ENCODE data around the gene ANKRD6. TPM values are rescaled to one million over a fixed set of nuclear protein-coding genes. Genes with fewer than 3 reads are reported as not detected.

The ANKRD6 gene
- total RNA-seq, 1 experiment from 2014 or later = 2.4 TPM

GRCh38 chr6:89596056-89596455 is 163.1 kb downstream of the ANKRD6 start:
- no peaks in the 10 kb centered on the region for H3K36me3 ChIP-seq (ENCODE audit: control insufficient read depth, insufficient read depth, low read length)
- H3K9me3 ChIP-seq (ENCODE audit: control insufficient read depth, insufficient read depth, low read depth, low read length) = no peaks in the 10 kb centered on the region
- TF ChIP-seq POLR2AphosphoS5 (IDR thresholded peaks at IDR 0.05; ENCODE audit: low read depth, low read length) = no peak
- TF ChIP-seq SIN3A (IDR thresholded peaks at IDR 0.05; ENCODE audit: borderline replicate concordance, insufficient read depth, low read depth, low read length) = no peak
- TF ChIP-seq TCF7L2 (IDR thresholded peaks at IDR 0.05; ENCODE audit: low read depth, low read length) = no peak
- no peak for TF ChIP-seq REST (IDR thresholded peaks at IDR 0.05; ENCODE audit: insufficient read depth in 1 of 2, low read depth in 2 of 2, low read length in 1 of 2)
- no peak for TF ChIP-seq CTCF (IDR thresholded peaks at IDR 0.05)
- intact Hi-C loops (cut with micrococcal nuclease; ENCODE audit: unreplicated experiment) = no loop called here
- DNase-seq (ENCODE audit: low read depth, low spot score) = no peak
- no peak overlapping the region for H3K27ac ChIP-seq (ENCODE audit: low read length)
- no peaks in the 10 kb centered on the region for H3K27me3 ChIP-seq (ENCODE audit: control insufficient read depth, insufficient read depth, low read length)
- ChIA-PET CTCF (no interaction called here), POLR2A (no interaction called here)
- no TSS peak for BruUV-seq (replicated peaks)
- ATAC-seq = no peak
- H3K4me1 ChIP-seq (ENCODE audit: control insufficient read depth, insufficient read depth, low read length) = no peaks in the 10 kb centered on the region
- no peak overlapping the region for H3K4me3 ChIP-seq (ENCODE audit: low read depth in 2 of 2, low read length in 2 of 2)
- in situ Hi-C loops (cut with HindIII; ENCODE audit: low pct_unique_long_range_greater_than_20kb, low sequenced_read_pairs) = no loop called here

- BruUV-seq (replicated peaks) = no TSS peak
- no peaks in the 10 kb centered on the region for H3K27me3 ChIP-seq (ENCODE audit: control insufficient read depth, insufficient read depth, low read length)
- intact Hi-C loops (cut with micrococcal nuclease; ENCODE audit: unreplicated experiment) = no loop called here
- no peak for TF ChIP-seq POLR2AphosphoS5 (IDR thresholded peaks at IDR 0.05; ENCODE audit: low read depth, low read length)
- TF ChIP-seq TCF7L2 (IDR thresholded peaks at IDR 0.05; ENCODE audit: low read depth, low read length) = no peak
- no peak for TF ChIP-seq REST (IDR thresholded peaks at IDR 0.05; ENCODE audit: insufficient read depth in 1 of 2, low read depth in 2 of 2, low read length in 1 of 2)
- TF ChIP-seq SIN3A (IDR thresholded peaks at IDR 0.05; ENCODE audit: borderline replicate concordance, insufficient read depth, low read depth, low read length) = no peak
- no peak for TF ChIP-seq CTCF (IDR thresholded peaks at IDR 0.05)
- no peaks in the 10 kb centered on the region for H3K4me1 ChIP-seq (ENCODE audit: control insufficient read depth, insufficient read depth, low read length)
- H3K27ac ChIP-seq (ENCODE audit: low read length) = no peak overlapping the region
- in situ Hi-C loops (cut with HindIII; ENCODE audit: low pct_unique_long_range_greater_than_20kb, low sequenced_read_pairs) = no loop called here
- DNase-seq (ENCODE audit: low read depth, low spot score) (no peak), ATAC-seq (no peak)
- H3K9me3 ChIP-seq (ENCODE audit: control insufficient read depth, insufficient read depth, low read depth, low read length) = no peaks in the 10 kb centered on the region
- POLR2A ChIA-PET = no interaction called here
- no peak overlapping the region for H3K4me3 ChIP-seq (ENCODE audit: low read depth in 2 of 2, low read length in 2 of 2)
- no peaks in the 10 kb centered on the region for H3K36me3 ChIP-seq (ENCODE audit: control insufficient read depth, insufficient read depth, low read length)
- CTCF ChIA-PET = interaction anchor here (0.6 kb wide), 1 partner anchor 826 kb away, joined by 3 read pairs; no protein-coding TSS in a partner anchor
These were observed 163.5 kb downstream of the ANKRD6 start for GRCh38 chr6:89596484-89596883.
